ENCODE results near the gene TDO2.

The TDO2 gene

DNA sequence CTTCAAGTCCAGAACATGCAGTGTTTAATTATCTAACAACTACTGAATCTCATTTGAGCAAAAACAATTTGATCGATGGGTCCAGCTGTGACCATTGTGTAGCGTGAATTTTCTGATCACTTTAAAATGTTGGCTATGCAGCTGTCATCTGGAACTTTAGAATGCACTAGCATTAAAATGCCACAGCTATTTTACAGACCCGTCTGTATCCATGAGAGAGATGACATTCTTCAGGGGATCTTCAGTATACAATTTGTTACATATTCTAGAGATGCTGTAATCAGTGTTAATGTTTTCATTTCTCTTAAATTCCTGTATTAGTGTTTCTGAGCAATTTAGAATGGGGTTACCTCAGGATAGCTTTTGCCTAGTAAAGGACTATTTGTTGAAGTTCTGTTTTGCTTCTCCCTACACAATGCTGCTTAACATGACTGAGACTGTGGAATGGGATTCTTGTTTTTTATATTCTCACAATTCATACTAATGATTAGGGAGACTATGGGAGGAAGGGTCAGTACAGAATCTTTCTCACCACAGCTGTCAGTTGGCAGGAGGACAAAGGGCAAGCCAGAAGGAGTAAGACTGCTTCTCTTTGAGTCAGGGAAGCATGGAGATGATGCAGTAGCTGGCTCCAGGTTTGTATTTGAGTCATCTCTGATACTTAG is 63.4 kb downstream of the TDO2 start:
- H3K4me1 ChIP-seq = no peaks in the 10 kb centered on the region
- no peaks in the 10 kb centered on the region; the same call in 1 of the 2 replicates for H3K27me3 ChIP-seq
- H3K36me3 ChIP-seq = no peaks in the 10 kb centered on the region
- TF ChIP-seq, protein P1, sequence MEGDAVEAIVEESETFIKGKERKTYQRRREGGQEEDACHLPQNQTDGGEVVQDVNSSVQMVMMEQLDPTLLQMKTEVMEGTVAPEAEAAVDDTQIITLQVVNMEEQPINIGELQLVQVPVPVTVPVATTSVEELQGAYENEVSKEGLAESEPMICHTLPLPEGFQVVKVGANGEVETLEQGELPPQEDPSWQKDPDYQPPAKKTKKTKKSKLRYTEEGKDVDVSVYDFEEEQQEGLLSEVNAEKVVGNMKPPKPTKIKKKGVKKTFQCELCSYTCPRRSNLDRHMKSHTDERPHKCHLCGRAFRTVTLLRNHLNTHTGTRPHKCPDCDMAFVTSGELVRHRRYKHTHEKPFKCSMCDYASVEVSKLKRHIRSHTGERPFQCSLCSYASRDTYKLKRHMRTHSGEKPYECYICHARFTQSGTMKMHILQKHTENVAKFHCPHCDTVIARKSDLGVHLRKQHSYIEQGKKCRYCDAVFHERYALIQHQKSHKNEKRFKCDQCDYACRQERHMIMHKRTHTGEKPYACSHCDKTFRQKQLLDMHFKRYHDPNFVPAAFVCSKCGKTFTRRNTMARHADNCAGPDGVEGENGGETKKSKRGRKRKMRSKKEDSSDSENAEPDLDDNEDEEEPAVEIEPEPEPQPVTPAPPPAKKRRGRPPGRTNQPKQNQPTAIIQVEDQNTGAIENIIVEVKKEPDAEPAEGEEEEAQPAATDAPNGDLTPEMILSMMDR (IDR thresholded peaks at IDR 0.05; ENCODE audit: low read depth, low read length) = no peak
- no peak overlapping the region for H3K4me3 ChIP-seq (ENCODE audit: low read depth, low read length)
- no peaks in the 10 kb centered on the region for H3K9me3 ChIP-seq
- DNase-seq = no peak
